Neuronal stem cell (in vitro differentiated cells): Measurements from ENCODE around the gene NAA38.

Source experiments
- DNase-seq: peaks from one replicate; pipeline ENCODE4 v3.0.0-alpha.2; 2013; ENCODE audit warnings: low spot score
- H2AFZ ChIP-seq: one replicate; pipeline ENCODE4 v1.6.1; 2013; ENCODE audit warnings: mild to moderate bottlenecking, low read length, inconsistent platforms
- H2AK5ac ChIP-seq: 2 replicates; pipeline ENCODE4 v1.6.1; 2013; ENCODE audit warnings: low read depth, mild to moderate bottlenecking, inconsistent platforms, low read length, moderate library complexity, mixed read lengths
- H2BK120ac ChIP-seq: 2 replicates; pipeline ENCODE4 v1.6.1; 2013; ENCODE audit warnings: low read depth, mild to moderate bottlenecking, inconsistent platforms, low read length, moderate library complexity, mixed read lengths
- H2BK12ac ChIP-seq: one replicate; pipeline ENCODE4 v1.6.1; 2013; ENCODE audit warnings: low read length, inconsistent platforms
- H2BK15ac ChIP-seq: 2 replicates; pipeline ENCODE4 v1.6.1; 2013; ENCODE audit warnings: mild to moderate bottlenecking, low read length, inconsistent platforms, mixed read lengths
- H2BK5ac ChIP-seq: one replicate; pipeline ENCODE4 v1.6.1; 2013; ENCODE audit warnings: inconsistent platforms, mild to moderate bottlenecking, low read length, moderate library complexity
- H3K14ac ChIP-seq: one replicate; pipeline ENCODE4 v1.6.1; 2013; ENCODE audit warnings: low read length, inconsistent platforms
- H3K18ac ChIP-seq: 2 replicates; pipeline ENCODE4 v1.6.1; 2013; ENCODE audit warnings: low read length, inconsistent platforms
- H3K23ac ChIP-seq: 2 replicates; pipeline ENCODE4 v1.6.1; 2013; ENCODE audit warnings: low read depth, mild to moderate bottlenecking, mixed read lengths, low read length, inconsistent platforms; ENCODE audit not compliant: poor library complexity
- H3K27ac ChIP-seq: replicated peaks from 3 replicates; pipeline ENCODE4 v1.5.1; 2013; ENCODE audit warnings: low read length, inconsistent platforms
- H3K27me3 ChIP-seq, 3 experiments: 2 replicates each; pipeline ENCODE4 v1.6.1; 2013; ENCODE audit warnings: low read length in 3 of 3, mild to moderate bottlenecking in 2 of 3, inconsistent platforms in 1 of 3, low read depth in 1 of 3, mixed read lengths in 1 of 3, moderate library complexity in 1 of 3; ENCODE audit not compliant: control insufficient read depth in 3 of 3, insufficient read depth in 3 of 3
- H3K36me3 ChIP-seq, 2 donors: replicated peaks in 1 of 2; 2 replicates each; pipeline ENCODE4 v1.6.1; 2013; ENCODE audit warnings: low read length in 2 of 2; ENCODE audit not compliant: control insufficient read depth in 2 of 2, insufficient read depth in 2 of 2
- H3K4ac ChIP-seq: 2 replicates; pipeline ENCODE4 v1.6.1; 2013; ENCODE audit warnings: inconsistent platforms, mild to moderate bottlenecking, low read length, moderate library complexity
- H3K4me1 ChIP-seq, 2 donors: 1 replicate in 1 of 2; 2 replicates in 1 of 2; pipeline ENCODE4 v1.6.1; 2013; ENCODE audit warnings: low read length in 2 of 2, low read depth in 1 of 2; ENCODE audit not compliant: control insufficient read depth in 2 of 2, insufficient read depth in 1 of 2
- H3K4me2 ChIP-seq: one replicate; pipeline ENCODE4 v1.6.1; 2013; ENCODE audit warnings: mild to moderate bottlenecking, low read length, inconsistent platforms; ENCODE audit not compliant: insufficient read depth, poor library complexity, severe bottlenecking
- H3K4me3 ChIP-seq, 2 donors: 2 replicates each; pipeline ENCODE4 v1.5.1; 2013; ENCODE audit warnings: low read length in 2 of 2, mild to moderate bottlenecking in 2 of 2, inconsistent platforms in 1 of 2, moderate library complexity in 1 of 2
- H3K79me1 ChIP-seq: one replicate; pipeline ENCODE4 v1.6.1; 2013; ENCODE audit warnings: low read depth, mild to moderate bottlenecking, inconsistent platforms, low read length, moderate library complexity
- H3K9ac ChIP-seq: one replicate; pipeline ENCODE4 v1.6.1; 2013; ENCODE audit warnings: mild to moderate bottlenecking, low read depth, low read length, inconsistent platforms; ENCODE audit not compliant: poor library complexity
- H3K9me3 ChIP-seq, 2 donors: replicated peaks in 1 of 2; 2 replicates each; pipeline versions ENCODE3 to v1.6.1; 2013; ENCODE audit warnings: low read length in 2 of 2, mild to moderate bottlenecking in 2 of 2, inconsistent platforms in 1 of 2, low read depth in 1 of 2, mixed read lengths in 1 of 2, moderate library complexity in 1 of 2; ENCODE audit not compliant: control insufficient read depth in 2 of 2, insufficient read depth in 1 of 2
- H4K8ac ChIP-seq: one replicate; pipeline ENCODE4 v1.6.1; 2013; ENCODE audit warnings: low read depth, mild to moderate bottlenecking, inconsistent platforms, low read length, moderate library complexity
- H4K91ac ChIP-seq: one replicate; pipeline ENCODE4 v1.6.1; 2013; ENCODE audit warnings: low read length, low read depth, mild to moderate bottlenecking, inconsistent platforms; ENCODE audit not compliant: poor library complexity
- WGBS, 2 donors: extraction: QIAGEN DNeasy Blood & Tissue Kit; methylation state at CpG; one replicate each; pipeline ENCODE4 v1.1.7; 2013; ENCODE audit warnings: missing lambda C conversion rate in 2 of 2, mixed read lengths in 1 of 2; ENCODE audit not compliant: insufficient read length in 2 of 2, insufficient replicate concordance in 1 of 2; ENCODE audit errors: extremely low coverage in 2 of 2; 5-methylcytosine and 5-hydroxymethylcytosine counted together

NAA38 gene

GRCh38 chr17:7849130-7849750 lies 8.1 kb downstream of the NAA38 start:
- Histone ChIP-seq H4K8ac (no peak overlapping the region), H2BK5ac (peak overlapping the region; percentile 66), H3K9me3 (no peaks in the 10 kb centered on the region), H3K79me1 (peaks cover 31% of the 10 kb centered on the region), H3K4ac (no peak overlapping the region), H3K18ac (no peak overlapping the region), H2BK12ac (no peak overlapping the region), H3K27me3 (peaks cover 0 to 9% (median 0%) of the 10 kb centered on the region in 3 experiments), H2BK15ac (no peak overlapping the region), H2BK120ac (no peak overlapping the region), H3K4me2 (no peak overlapping the region), H3K23ac (peak overlapping the region; percentile 29), H3K14ac (no peak overlapping the region), H3K9ac (no peak overlapping the region), H4K91ac (no peak overlapping the region), H2AK5ac (no peak overlapping the region), H3K36me3 (peaks cover 60 to 80% of the 10 kb centered on the region in 2 donors), H3K4me1 (peaks cover 11 to 17% of the 10 kb centered on the region in 2 donors), H3K27ac (no peak overlapping the region), H3K4me3 (no peak overlapping the region), H2AFZ (no peak overlapping the region)
- no peak for DNase-seq
- WGBS, 2 donors: no CpG with 5 or more reads among the region's 35 CpGs

- Histone ChIP-seq H3K4me3 (no peak overlapping the region), H3K18ac (no peak overlapping the region), H2AFZ (no peak overlapping the region), H3K4me1 (peaks cover 9 to 15% of the 10 kb centered on the region in 2 donors), H3K27me3 (peaks cover 0 to 9% (median 0%) of the 10 kb centered on the region in 3 experiments), H4K91ac (no peak overlapping the region), H2BK5ac (no peak overlapping the region), H3K14ac (no peak overlapping the region), H2BK12ac (no peak overlapping the region), H2BK120ac (no peak overlapping the region), H4K8ac (no peak overlapping the region), H3K4me2 (no peak overlapping the region), H3K9ac (no peak overlapping the region), H3K4ac (no peak overlapping the region), H3K9me3 (no peaks in the 10 kb centered on the region), H3K23ac (no peak overlapping the region), H3K36me3 (peaks cover 60 to 75% of the 10 kb centered on the region in 2 donors), H2AK5ac (no peak overlapping the region), H3K27ac (no peak overlapping the region), H3K79me1 (peaks cover 34% of the 10 kb centered on the region), H2BK15ac (no peak overlapping the region)
- DNase-seq: no peak
- no CpG with 5 or more reads among the region's 21 CpGs for WGBS, 2 donors
Observed at GRCh38 chr17:7848739-7849129, 8.6 kb downstream of the NAA38 start.

DNA sequence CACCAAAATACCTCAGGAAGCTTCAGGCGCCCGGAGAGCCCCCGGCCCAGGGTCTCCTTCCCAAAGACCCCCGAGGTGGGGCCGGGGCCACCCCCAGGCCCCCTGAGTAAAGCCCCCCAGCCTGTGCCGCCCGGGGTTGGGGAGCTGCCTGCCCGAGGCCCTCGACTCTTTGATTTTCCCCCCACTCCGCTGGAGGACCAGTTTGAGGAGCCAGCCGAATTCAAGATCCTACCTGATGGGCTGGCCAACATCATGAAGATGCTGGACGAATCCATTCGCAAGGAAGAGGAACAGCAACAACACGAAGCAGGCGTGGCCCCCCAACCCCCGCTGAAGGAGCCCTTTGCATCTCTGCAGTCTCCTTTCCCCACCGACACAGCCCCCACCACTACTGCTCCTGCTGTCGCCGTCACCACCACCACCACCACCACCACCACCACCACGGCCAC lies 9.2 kb downstream of the NAA38 start:
- H2BK12ac ChIP-seq: no peak overlapping the region
- no peak overlapping the region for H3K4me3 ChIP-seq
- peaks cover 60 to 75% of the 10 kb centered on the region in 2 donors for H3K36me3 ChIP-seq
- H3K27me3 ChIP-seq: peaks cover 0 to 8% (median 0%) of the 10 kb centered on the region in 3 experiments
- H3K79me1 ChIP-seq: peaks cover 35% of the 10 kb centered on the region
- H3K27ac ChIP-seq: no peak overlapping the region
- H3K4ac ChIP-seq: no peak overlapping the region
- peaks cover 10 to 15% of the 10 kb centered on the region in 2 donors for H3K4me1 ChIP-seq
- H3K14ac ChIP-seq: no peak overlapping the region
- H4K8ac ChIP-seq: no peak overlapping the region
- no peak overlapping the region for H2BK120ac ChIP-seq
- H3K4me2 ChIP-seq: no peak overlapping the region
- H2BK15ac ChIP-seq: no peak overlapping the region
- no peak overlapping the region for H3K9ac ChIP-seq
- no peak overlapping the region for H2AFZ ChIP-seq
- H3K18ac ChIP-seq: no peak overlapping the region
- DNase-seq: no peak
- H3K9me3 ChIP-seq: no peaks in the 10 kb centered on the region
- H4K91ac ChIP-seq: no peak overlapping the region
- no peak overlapping the region for H2AK5ac ChIP-seq
- no peak overlapping the region for H2BK5ac ChIP-seq
- no CpG with 5 or more reads among the region's 20 CpGs for WGBS, 2 donors
- H3K23ac ChIP-seq: no peak overlapping the region

- Histone ChIP-seq H2AK5ac (no peak overlapping the region), H3K79me1 (peaks cover 40% of the 10 kb centered on the region), H3K4me1 (peaks cover 12 to 16% of the 10 kb centered on the region in 2 donors), H3K27ac (no peak overlapping the region), H3K4me3 (no peak overlapping the region), H3K36me3 (peaks cover 49 to 63% of the 10 kb centered on the region in 2 donors), H3K4ac (no peak overlapping the region), H3K14ac (no peak overlapping the region), H2BK15ac (no peak overlapping the region), H2BK12ac (no peak overlapping the region), H2BK5ac (no peak overlapping the region), H2BK120ac (no peak overlapping the region), H4K8ac (no peak overlapping the region), H2AFZ (no peak overlapping the region), H3K4me2 (no peak overlapping the region), H3K9me3 (no peaks in the 10 kb centered on the region), H3K23ac (no peak overlapping the region), H3K18ac (no peak overlapping the region), H3K9ac (peak overlapping the region; percentile 44), H3K27me3 (peaks cover 0 to 1% (median 0%) of the 10 kb centered on the region in 3 experiments), H4K91ac (no peak overlapping the region)
- WGBS, 2 donors: no CpG with 5 or more reads among the region's 34 CpGs
- DNase-seq: no peak
Observed at GRCh38 chr17:7846765-7847661, 10.3 kb downstream of the NAA38 start.
